HG03280 (cell line): ENCODE measurements around the gene GPR62.

Experiments used
- ATAC-seq: cut with Tn5 transposase; IDR thresholded peaks from one replicate; pipeline ENCODE4 v1.9.1; 2021; ENCODE audit warnings: mild to moderate bottlenecking, moderate library complexity; ENCODE audit not compliant: unreplicated experiment

The GPR62 gene

DNA sequence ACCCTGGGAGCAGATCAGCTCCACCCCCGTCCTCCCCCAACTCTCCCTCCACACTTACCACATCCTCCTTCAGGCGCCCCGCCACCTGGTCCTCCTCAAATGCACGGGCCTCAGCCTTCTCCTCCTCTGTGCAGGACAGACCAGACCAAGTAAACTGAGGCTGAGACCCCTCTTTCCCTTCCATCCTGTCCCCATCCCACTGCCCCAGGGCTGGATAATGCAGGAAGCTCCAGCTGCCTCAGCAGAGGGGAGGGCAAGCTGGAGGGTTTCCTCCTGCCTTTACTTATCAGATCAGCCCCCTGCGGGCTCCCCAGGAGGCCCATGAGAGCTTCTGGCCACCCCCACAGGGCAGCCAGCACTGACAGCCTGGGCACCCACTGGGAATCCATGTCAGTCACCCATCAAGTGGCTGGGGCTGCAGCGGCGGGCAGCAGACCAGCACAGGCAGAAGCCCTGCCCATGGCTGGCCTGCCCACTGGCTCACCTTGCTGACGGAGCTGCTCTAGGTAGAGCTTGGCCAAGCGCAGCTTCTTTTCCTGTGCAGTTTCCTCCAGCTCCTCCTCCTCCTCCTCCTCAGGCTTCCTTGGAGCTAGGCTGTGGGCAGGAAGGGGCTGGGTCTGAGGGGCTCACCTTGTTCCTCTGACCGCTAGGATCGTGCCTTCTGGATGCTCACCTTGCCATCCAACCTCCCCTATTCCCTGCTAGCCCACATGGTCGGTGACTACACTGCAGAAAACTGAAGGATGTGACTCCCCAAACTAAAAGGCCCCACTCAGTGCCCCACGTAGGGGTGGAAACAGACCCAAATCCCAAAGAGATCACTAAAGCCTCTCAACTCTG, 17.4 kb upstream of the GPR62 start:
- ATAC-seq = no peak

DNA sequence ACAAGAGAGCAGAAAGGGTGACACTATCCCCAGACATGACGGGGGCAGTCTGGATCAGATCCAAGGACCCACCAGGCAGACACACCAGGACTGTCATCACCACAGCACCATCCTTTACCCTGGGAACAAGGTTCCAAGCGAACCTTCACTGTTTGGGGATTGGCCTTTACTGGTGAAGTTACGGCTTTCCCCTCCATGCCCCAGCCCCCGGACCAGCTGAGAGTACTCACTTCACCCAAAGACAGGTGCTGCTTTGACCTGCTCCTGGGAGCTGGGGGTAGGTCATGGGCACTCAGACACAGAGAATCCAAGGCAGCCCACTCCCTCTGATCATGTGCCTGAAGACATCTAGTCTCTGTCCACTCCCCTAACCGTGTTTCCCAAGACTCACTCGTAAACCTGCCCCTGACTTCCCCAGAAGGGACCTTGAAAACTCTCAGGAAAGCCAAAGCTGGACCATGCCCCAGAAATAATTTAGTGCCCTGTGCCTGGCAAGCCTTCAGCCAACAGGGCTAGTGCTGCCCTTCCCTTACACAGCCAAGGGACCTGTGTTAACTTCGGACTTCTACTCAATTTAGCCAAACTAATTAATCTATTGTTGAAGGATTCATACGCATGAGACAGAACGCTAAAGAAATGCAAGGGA, 16.3 kb upstream of the GPR62 start:
- ATAC-seq = no peak

DNA sequence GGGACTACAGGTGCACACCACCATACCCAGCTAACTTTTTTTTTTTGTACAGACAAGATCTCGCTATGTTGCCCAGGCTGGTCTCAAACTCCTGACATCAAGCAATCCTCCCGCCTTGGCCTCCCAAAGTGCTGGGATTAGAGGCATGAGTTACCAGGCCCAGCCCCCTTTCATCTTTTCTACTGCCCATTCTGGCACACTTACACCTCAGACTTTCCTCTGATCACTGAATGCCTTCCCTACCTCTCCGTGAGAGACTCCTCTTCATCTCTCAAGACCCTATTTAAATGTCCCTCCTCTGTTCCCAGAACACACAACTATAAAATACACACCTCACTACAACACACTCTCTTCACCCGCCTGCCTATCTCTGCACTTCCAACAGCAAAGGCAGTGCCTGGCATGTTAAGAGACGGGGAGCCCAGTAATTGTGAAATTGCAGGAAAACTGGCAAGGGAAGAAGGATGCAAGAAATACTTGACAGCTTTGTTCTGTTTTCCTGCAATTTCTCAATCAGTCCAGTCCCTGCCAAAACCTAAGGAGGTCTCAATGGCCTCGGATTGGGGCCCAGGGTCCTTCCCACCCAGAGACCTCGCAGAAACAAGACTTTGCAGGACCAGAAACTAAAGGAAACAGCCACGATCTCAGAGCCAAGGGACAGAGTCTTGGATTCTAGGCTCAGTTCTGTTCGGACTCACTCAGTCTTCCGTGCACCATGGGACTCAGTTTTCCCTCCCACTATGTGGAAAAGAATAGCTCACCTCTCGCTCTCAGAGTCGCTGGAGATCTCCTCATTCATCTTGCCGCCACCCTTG, 14.3 kb upstream of the GPR62 start:
- ATAC-seq = no peak

DNA sequence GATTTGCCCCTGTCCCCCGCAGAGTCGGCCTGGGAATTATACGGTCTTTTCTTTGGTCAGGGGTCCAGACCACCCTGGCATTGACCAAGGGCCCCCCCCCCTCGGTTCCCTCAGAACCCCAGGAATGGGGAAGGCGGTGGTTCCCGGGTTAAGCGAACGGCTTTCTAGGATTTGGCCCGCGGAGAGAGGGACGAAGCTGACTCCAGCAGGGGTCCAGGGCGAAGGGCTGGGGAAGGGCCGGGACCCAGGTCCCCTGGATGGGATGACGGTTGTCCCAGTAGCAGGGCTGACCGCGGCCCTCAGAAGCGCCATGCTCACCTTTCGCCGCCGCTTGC, 13.8 kb upstream of the GPR62 start:
- ATAC-seq = no peak

DNA sequence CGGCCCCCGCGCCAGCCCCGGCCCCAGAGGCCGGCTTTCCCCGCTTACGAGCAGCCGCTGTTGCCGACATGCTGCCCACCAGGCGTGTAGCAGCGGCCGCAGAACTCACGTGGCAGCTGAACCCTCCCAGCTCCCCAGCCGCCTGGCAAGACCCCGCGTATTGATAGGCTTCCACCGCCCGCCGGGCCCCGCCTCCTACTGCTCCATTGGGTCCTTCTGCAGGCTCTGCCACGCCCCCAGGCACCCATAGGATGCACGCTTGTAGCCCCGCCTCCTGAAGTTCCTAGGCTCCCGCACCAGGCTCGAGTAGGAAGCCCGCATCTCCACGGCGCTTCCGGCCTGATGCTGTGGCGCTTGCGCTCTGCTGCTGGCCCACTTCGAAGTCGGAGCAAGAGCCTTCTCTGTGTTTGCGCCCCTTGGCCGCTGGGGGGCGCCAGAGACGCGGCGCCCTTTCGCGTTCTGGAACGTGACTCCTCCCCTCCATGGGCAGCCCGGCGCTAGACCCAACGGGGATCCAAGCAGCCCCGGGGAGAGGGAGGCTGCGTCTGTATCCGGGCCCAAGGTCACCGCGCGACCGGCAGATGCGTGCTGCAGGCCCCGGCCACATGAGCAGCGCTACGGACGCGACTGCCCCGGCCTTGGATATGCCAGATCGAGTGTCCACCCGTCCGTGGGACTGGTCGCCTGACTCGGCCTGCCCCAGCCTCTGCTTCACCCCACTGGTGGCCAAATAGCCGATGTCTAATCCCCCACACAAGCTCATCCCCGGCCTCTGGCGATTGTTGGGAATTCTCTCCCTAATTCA, 13.2 kb upstream of the GPR62 start, which contains the start of the genes PARP3 and RRP9:
TSS of gene PARP3 (plus strand) at position 566 of the 805 bp plus-strand sequence. CDS start 993 bp downstream, outside the sequence.
TSS of gene RRP9 (minus strand) at position 107 of the 805 bp plus-strand sequence. CDS start at position 70, 37 bp downstream.
- peak; percentile 92 for ATAC-seq

DNA sequence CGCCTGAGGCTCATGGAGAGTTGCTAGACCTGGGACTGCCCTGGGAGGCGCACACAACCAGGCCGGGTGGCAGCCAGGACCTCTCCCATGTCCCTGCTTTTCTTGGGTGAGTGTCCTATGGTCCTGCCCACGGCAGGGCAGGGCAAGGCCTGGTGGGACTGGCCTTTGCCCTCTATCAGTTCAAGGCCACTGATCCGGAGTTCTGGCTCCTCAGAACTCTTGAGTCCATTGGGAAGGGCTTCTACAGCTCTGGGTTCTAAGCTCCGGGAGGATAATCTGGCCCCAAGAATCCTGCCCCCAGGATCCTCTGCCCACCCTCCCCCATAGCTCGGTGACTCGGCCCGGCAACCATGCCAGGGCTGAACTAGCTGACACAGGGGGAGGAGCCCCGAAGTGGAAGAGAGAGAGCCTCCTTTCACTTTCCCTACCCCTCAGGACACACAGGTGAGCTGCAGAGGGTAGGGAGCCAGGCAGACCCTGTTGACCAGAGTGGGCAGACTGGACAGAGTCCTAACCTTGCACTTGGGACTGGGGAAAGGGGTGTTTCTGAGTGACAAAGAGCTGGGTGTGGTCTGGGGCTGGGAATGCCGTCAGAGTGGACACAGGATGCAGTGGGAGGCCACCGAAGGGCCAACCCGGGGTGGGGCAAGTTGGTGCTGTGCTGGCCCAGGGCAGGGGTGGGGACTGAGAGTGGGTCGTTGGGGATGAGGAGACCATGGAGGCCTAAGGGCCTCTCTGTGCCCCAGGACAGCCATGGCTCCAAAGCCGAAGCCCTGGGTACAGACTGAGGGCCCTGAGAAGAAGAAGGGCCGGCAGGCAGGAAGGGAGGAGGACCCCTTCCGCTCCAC, 12.4 kb upstream of the GPR62 start:
- ATAC-seq = no peak

DNA sequence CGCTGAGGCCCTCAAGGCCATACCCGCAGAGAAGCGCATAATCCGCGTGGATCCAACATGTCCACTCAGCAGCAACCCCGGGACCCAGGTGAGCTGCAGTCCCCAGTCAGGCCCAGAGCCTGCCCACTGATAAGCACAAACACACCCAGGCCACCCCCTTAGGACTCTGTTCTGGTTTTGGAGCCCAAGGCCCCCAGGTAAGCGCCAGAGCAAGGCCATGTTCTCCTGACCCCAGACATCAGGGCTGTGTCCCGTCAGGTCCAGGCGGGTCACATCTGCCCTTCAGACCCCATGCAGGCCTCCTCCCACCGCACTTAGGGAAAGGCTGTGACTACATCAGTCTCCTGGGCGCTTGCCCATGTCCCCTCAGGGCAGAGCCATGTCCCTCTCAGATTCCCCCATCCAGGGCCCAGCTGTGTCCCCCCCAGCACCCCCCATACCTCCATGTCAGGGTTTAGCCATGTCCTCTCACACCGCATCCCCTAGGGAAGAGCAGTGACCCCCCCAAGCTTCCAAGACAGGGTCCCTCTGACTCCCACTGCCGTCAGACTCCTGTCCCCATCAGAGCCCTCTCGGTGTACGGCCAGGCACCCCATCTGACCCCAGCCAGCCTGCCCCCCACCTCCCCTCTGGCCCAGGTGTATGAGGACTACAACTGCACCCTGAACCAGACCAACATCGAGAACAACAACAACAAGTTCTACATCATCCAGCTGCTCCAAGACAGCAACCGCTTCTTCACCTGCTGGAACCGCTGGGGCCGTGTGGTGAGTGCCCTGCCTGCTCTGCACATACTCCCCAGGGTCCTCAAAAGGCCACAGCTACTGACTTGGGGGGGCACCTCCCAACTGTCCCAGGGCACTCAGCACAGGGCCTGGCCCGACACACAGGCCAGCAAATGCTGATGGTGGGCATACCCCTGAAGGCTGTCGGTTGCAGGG, 11.5 kb upstream of the GPR62 start:
- no peak for ATAC-seq

DNA sequence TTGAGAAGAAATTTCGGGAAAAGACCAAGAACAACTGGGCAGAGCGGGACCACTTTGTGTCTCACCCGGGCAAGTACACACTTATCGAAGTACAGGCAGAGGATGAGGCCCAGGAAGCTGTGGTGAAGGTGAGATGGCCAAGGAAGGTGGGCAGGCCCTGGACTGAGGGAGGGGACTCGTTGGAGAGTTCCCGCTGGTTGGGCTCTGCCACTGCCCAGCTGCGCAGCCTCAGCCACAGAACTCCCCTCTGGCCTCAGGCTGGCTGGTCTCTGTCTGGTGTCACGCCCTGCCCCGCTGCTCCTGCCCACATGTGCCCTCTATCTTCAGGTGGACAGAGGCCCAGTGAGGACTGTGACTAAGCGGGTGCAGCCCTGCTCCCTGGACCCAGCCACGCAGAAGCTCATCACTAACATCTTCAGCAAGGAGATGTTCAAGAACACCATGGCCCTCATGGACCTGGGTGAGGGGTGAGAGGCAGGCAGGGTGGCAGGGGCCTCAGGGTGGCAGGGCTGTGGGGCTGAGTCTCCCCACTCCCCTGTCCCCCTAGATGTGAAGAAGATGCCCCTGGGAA, 10.6 kb upstream of the GPR62 start:
- ATAC-seq = no peak

DNA sequence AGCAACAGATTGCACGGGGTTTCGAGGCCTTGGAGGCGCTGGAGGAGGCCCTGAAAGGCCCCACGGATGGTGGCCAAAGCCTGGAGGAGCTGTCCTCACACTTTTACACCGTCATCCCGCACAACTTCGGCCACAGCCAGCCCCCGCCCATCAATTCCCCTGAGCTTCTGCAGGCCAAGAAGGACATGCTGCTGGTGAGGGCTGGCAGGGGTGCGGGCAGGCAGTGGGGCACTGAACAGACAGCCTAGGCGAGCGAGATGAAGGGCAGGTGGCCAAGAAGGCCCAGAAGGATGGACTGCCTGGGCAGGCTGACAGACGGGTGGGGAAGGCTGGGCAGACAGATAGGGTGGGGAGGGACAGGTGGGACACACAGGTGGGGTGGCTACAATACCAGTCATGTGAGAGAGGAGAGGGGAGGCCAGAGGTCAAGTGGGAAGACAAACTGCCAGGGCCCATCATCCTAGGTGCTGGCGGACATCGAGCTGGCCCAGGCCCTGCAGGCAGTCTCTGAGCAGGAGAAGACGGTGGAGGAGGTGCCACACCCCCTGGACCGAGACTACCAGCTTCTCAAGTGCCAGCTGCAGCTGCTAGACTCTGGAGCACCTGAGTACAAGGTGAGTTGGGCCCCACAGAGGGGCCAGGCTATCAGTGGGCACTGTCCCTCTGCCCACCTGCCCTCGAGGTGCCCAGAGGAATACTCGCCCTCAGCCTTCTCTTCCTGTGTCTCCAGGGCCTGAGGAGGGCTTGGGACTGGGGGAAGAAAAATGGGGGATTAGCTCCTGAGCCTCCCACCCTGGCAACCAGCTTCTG, 9.9 kb upstream of the GPR62 start:
- ATAC-seq = no peak

DNA sequence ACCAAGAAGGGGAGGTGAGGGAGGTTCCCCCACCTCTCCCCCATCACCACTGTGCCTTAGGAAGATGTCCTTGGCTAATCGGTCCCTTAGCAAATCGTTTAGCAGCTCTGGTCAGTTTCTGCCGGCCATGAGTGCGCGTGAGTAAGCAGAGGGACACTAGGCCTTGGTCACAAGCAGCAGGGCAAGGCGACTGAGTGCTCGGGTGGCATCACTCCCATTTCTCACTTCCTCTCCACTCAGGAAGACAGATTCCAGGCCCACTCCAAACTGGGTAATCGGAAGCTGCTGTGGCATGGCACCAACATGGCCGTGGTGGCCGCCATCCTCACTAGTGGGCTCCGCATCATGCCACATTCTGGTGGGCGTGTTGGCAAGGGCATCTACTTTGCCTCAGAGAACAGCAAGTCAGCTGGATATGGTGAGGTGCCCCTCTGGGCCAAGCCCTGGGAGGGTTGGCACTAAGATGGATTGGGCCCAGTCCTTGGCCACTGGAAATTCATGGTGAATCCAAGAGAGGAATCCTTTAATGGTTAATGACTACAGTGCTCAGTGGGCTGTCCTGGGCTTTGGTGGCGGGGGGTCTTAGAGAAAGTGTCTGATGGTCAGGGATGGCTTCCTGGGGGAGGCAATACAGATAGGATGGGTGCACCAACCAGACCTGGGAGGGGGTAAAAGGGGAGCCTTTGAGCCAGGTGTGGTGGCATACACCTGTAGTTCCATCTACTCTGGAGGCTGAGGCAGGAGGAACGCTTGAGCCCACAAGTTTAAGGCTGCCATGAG, 9.1 kb upstream of the GPR62 start:
- no peak for ATAC-seq

DNA sequence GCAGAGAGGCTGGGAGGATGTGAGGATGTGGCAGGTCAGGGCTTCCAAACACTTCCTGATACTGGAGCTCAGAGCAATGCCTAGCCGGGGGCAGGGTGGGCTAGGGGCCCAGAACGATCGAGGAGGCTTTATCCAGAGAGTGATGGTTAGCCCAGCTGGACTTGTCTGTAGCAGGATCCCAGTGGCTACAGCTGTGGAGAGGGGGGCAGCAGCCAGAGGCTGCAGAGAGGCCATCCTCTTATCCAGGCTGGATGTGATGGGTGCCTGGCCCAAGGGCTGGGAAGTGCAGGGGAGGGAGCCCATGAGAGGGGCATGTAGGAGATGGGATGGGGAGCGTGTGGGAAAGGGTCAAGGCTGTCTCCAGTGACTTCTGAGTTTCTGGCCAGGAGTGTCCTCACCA, 8.4 kb upstream of the GPR62 start:
- no peak for ATAC-seq

DNA sequence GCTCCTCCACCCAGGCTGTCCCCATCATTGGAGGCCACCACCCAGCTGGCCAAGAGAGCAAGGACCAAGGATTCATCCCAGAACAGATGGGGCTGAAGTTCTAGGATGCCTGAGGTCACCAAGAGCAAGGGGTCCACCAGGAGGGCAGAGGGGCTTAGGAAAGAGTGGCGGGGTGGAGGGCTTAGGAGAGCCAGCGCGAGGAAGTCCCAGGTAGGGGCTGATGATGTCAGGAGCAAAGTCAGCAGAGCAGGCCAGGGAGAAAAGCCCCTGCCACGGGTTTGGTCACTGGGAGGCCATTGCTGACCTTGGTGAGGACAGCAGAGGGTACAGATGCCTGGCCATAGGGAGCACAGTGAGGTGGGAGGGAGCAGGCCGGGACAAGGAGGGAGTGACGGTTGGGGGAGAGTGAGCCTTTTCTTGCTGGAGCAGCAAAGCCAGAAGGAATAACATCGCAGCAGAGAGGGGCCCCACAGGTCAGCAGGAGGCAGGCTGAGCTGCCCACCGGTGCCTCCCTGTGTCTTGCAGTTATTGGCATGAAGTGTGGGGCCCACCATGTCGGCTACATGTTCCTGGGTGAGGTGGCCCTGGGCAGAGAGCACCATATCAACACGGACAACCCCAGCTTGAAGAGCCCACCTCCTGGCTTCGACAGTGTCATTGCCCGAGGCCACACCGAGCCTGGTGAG, 7.8 kb upstream of the GPR62 start:
- ATAC-seq = no peak

DNA sequence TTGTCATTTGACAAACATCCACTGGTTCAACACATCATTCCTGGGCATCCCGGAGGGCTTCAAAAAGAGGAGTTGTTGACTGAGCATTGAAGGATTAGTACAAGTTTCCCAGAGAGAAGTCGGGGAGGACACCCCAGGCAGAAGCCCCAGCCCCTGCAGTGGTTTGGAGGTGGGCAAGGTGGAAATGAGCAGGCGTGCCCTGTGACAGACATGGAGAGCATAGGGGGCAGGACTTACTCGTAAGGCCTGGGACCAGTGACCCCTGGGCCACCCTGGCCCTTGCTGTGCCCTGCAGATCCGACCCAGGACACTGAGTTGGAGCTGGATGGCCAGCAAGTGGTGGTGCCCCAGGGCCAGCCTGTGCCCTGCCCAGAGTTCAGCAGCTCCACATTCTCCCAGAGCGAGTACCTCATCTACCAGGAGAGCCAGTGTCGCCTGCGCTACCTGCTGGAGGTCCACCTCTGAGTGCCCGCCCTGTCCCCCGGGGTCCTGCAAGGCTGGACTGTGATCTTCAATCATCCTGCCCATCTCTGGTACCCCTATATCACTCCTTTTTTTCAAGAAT, 7.1 kb upstream of the GPR62 start:
- ATAC-seq = no peak

DNA sequence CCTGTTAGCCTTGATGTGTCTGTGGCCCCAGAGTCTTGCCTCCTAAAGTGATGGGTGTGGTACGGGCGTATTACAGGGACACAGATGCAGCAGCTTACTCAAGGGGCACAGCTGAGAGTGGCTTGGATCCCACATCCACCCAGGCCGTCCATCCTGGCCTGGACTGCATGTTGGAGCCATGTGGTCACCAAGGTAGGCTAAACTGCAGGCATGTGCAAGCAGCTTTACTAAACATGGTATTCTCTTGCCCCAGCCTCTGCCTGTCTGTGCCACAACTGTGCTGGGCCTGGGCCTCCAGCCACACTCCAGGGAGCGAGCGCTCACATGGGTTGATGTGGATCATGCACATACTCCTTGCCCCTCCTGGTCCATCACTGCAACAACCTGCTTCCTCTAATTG, 6.1 kb upstream of the GPR62 start:
- no peak for ATAC-seq

DNA sequence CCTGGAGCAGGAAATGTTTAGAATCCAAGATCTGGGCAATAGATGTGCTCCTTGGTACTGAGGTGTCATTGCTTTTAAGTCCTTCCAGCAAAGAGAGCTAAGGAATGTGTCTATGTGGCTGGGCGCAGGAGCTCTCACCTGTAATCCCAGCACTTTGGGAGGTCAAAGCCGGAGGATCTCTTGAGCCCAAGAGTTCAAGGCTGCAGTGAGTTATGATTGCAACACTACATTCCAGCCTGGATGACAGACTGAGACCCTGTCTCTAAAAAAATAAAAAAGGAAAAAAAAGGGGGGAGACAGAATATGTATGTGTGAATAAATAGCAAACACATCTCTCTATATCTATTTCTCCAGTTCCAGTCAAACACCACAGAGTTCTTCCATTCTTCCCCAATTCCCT, 4.3 kb upstream of the GPR62 start:
- no peak for ATAC-seq

DNA sequence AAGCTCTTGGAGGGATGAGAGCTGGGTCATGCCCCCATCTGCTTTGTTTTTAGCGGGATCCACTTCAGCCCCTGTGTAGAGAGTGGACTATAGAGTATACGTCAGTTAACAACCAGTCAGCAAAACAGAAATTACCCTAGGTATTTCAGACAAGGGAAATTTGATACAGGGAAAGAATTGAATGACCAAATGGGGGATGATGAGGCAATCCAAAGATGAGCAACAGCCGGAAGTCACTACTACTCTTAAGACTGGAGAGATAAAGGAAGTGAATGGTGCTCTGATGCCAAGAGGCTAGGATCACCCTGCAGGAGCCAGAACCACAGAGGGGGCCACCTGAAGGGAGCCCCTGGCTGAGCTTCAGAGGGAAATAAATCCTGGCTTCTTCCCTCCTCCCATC, 1.7 kb upstream of the GPR62 start:
- no peak for ATAC-seq
